ENCODE results near the gene SLC10A2.

The SLC10A2 gene

DNA sequence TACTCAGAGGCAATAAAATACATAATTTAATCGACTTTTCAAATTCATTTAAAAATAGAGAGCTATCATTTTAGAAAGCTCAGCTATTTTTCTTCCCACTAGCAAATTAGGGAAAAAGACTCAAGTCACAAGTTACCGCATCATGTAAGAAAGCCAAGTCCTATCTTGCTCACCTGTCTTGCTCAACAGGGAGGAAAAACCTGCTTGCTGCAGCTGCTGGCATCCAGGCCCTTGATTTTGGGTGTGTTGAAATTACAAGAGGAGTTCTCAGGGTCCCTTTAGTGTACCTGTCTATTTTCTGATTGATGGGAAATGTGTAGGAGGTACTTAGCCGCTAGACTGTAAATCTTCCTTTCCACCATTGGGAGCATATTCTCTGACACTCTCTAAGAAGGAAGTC lies 22.2 kb downstream of the SLC10A2 start:
- no peak for DNase-seq

DNA sequence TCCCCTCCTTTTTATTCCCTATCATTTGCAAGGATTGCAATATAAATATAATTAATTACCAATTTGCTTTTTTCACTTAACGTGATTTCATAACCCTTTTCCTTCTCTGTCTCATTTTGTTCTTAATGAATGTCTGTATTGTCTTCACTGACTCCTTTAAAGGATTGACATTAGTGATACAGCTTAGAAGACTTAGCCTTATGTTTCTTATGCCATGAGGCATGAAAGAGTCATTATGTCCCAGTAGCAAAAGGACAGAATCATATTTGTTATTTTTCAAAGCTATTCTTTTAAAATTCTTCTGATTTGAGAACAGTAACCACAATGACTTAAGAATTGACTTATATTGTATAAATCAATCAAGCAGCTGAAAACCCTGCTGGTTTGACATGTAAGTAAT lies 26.2 kb downstream of the SLC10A2 start:
- no peak for DNase-seq

DNA sequence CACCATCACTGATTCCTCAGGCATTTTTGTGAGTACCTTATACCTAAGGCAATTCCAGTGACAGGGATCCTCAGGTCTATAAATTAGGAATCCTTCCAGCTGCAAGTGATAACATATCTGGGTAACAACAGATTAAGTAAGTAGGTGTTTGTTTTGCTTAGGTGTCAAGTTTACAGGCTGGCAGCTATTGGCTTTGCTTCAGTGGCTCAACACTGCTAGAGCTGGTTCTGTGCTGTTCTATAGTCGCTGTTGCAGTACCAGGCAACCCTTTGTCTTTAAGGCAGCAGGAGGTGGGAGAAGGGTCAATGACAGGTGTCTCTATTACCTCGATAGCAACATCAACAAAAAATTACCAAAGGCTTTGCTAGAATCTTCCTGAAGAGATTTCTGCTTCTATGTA lies 27.0 kb downstream of the SLC10A2 start:
- DNase-seq, result no peak

DNA sequence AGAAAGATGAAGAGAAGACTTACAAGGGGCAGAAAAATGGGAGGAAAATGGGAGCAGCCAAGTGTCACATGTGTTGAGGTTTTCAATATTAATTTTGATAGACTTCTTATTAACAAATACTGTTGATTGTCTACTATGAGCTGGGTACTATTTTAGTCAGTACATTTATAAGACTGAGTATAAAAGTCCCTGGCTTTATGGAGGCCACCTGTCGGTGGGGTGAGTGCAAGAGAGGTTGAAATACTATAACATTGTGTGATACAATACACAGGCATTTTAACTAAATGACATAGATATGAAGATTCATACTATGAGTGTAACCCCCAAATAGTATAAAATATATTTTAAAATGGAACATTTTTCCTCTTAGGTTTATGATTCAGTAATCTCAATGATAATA lies 29.9 kb downstream of the SLC10A2 start:
- DNase-seq, result no peak

DNA sequence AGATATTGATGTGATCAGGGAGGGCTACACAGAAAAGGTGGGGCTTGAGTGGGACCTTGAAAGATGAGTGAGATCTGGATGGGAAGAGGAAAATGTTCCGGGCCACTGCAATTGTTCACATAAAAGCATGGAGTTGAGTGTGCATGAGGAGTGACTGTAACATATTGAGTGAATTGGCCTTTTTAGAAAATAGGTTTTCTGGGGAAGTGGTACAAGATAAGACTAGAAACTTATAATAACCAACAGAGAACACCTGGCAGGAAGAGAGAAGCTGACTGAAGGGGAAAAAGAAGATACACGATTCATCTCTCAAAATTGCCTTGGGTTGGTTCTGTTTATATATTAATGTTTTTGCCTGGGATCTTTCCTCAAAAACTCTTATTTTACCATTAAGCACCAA lies 32.2 kb downstream of the SLC10A2 start:
- no peak for DNase-seq

DNA sequence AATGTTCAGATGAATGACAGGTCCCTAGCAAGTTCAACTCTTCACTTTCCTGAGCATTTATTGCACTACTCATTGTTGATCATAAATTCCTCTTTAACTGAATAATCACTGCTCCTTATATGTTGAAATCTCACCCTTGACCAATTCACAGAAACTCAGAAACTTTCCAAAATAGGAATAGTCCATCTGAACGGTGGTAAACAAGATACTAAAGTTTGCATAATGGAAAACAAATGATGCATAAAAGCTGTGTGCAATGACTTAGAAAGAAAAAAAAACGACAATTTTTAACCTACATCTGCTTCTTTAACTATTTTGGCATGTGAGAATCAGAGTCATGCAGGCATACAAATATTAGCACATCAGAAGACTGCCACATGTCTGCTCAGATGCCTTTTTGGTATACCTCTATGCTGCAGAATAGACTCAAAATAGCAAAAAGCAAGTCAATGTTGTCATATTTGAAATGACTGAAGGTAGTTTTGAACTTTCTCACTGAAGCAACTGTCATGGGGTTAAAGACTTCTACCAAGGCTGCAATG lies 34.8 kb downstream of the SLC10A2 start:
- no peak for DNase-seq

DNA sequence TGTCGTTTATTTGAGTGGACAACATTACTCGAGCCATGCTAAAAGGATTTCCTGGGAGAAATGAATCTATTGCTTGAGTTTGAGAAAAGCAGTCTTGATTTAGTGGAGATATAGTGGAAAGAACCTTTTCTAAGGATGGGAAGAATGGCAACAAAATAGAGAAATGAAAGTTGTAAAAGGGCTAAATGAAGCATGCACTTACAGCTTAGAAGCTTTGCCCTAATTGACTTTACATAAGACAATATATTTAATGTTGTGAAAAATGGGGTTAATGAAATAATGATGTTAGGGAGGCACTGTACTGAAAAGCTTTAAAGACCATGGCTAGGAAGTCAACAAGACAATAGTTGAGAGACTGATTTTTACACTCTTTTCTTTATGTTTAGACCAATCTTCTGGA lies 35.4 kb downstream of the SLC10A2 start:
- DNase-seq, result no peak

DNA sequence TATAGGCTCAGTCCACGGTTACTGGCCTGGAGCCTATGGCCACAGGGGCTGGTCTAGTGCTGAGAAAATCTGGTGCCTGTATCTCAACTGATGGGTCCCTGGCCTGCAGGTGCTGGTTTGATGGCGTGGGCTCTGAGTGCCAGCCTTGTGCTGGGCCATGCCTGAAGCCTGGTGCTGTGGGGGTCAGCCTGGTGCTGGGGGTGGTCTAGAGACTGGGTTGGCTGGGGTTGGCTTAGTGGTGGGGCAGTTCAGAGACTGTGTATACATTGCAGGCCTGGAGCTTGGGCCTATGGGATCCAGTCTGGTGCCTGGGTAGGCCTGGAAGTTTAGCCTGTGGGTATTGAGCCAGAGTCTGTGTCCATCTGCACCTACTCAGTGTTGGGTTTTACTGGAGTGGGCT lies 36.4 kb downstream of the SLC10A2 start:
- no peak for DNase-seq

DNA sequence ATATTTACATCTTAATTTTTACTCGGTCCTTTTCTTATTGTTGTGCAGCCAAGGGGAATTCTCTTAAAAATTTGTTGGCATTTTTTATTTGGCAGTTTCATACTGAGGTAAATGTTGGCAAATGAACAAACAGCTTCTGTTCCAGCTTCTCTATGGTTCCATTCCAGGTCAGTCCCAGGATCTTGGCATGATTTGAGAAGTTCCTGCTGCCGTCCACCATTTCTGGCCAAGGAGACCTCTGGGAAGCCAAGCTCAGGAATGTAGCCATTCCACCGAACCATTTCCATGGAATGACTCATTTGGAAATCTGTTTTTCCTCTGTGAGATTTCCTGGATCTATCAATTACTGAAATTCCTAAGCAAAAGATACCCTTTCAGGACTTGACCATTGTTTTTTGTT lies 43.9 kb downstream of the SLC10A2 start:
- no peak for DNase-seq

DNA sequence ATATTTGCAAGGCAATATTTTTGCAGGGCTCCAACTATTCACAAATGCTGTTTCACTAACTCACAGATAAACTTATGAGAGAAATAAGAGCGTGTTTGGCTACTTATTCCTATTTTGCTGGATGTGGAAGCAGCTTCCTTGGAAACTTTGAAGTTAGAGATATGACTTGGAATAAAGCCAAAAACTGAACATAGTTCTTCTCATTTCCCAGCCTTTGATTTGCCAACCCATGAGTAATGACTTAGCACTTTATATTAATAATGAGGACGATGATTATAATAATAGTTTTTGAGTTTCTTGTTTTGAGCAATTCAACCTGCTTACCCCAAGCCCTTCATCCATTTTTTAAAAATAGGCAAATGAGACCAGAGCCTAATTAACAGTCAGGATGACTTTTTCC lies 47.7 kb downstream of the SLC10A2 start:
- DNase-seq, result no peak

DNA sequence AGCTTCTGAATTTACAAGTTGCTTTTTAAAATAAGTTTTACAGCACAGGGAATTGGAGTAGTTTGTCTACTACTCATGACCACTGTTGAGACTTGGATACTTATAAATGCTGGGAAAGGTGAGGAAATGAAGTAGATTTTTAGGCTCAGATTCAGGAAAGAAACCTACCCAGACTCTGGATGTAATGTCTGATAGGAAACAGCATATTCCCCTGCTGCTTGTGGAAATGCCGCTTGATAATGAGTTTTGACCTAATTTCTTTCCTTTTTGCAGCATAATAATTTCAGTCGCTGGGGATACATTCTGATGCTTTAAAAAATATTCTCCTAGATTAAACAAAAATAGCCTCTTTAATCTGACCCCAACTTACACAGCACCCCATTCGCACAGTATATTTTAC lies 53.6 kb downstream of the SLC10A2 start:
- no peak for DNase-seq

DNA sequence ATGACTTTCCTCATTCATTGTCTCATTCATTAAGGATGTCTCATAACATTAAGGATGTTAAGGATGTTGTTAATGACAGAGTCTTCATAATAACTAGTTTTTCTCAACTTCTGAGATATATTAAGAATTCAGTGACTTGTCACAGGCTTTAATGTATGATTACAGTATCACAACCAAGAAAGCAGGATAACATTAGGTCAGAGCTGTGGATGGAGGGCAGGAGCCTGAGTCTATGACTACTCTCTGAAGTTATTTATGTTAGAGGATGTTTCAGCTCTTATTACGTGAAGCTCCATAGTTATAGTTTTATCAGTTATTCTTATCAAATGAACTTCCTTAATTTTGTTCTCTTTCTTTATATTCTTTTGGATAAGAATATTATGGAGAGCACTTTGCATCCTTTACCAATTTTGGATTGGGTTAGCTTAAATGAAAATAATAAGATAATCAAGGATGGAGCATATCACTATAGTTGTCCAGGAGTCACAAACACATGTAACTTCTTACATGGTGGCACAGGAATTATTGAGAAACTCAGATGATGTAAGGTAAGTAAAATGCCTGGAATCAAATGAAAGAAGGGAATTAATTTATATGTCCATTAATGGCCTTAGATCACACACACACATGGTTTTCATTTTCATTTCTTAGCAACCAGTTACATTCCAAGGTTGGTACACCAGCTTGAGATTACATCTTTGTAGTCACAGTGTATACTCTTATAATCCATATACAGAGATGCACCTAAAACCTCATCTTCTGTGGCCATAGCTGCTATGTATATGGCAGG lies 57.0 kb downstream of the SLC10A2 start:
- DNase-seq, result no peak

DNA sequence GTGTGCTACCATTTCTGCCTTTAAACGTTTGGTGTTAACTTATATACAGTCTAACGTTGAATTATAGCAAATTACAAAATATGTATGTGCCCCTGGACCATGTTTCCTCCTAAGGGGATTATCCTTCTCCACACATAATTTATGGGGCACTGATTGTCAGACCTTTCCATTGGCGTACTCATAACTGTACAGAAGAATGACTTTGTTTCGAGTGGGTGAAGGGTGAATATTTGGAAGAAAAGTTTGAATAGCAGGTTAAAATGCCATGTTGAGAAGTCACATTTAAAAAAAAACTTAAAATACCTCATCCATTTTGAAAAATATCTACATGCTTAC lies 58.8 kb downstream of the SLC10A2 start:
- DNase-seq, result no peak

DNA sequence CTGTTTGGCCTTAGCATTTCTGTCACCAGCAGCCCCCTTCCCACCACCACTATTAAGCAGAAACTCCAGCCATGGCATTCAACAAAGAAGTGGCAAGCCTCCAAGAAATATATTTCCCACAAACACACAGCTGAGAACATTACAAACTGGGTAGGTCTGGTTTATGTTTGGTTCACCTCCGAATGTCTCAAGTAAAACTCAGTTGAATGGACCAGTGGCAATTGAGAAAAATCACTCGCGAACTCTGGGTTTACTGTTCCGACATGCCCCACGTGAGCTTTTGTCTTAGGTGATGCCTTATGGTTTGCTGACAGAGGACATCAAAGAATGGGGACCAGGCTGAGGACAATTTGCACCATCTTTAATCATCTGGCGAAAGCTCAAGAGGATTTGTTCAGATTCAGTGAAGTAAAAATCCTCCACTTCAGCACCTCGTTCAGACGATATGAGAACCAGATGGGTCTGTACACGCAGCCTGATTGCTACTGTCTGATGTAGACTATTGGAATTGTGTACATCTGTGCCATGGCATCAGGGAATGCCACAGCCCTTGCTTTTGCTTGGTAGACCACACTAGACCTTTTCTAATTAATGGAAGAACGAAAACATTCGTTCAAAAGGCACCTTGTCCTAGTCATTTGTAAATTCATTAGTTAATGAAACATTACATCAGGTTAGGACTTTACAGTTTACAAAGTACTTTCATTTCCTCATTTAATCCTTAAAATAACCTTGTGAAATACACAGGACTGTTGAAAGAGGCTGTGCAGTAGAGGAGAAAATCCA lies 59.4 kb downstream of the SLC10A2 start:
- no peak for DNase-seq

DNA sequence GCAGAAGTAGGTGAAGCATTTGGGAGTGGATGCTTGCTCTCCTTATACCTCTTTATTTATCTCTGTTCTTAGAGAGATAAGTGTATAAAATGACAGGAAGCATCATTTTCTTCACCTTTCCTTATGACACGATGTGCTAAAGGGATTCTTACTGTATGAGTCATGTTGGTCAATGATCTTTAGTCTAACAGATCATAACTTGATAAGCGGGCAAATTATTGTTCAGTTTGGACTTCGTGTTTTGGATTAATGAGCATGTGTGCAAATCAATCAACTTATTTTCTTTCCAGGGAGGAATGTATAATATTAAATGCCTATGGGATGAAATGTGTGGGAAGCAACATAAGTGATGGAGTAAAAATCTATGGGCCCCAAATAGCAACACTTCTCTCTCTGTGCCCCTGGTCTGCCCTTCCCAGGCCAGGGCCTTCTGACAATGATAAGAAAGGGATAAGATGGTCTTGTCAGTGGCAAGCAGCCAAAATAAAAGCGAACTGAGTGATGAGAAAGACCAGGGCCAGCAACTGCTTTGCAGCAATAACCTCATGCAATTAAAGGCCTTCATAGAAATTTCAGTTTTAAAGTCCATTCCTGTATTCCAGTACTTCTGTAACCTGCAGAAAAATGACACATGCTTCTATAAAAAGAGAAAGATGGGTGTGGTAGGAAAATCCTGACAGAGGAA lies 61.4 kb downstream of the SLC10A2 start:
- DNase-seq, result no peak

DNA sequence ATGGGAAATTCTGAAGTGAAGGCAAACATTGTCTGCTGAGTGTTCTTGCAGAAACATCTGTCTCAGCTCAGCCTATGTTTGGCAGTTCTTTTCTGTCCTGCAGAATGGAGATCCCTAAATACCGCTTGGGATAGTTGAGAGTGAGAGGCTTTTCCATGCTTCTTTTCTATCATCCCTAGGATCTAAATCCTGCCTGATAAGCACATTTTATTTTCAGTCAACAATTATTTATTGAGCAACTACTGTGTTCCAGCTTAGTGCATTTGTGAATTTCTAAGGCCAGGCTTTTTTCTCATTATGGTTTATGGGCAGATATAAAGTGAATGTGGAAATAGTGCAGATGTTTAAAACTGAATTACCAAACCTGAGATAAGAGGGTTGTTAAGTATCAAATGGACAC lies 62.6 kb downstream of the SLC10A2 start:
- no peak for DNase-seq

DNA sequence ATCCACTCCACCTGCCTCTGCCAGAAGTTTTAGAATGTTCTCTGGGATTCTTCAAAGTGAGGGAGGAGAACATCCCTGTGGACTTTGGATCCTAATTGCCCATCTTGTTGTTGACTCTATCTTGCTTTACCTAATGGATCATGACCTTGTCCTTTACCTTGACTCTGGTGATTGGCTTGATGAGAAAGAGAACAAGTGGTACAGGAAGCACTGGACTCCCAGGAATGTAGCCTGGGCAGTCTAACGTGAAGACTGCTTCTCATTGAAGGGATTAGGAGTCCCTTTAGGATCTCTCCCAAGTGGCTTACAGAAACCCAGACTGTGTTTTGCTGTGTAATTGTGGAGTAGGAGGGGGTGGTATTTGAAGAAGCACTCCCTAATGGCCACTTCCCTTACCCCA lies 63.9 kb downstream of the SLC10A2 start:
- no peak for DNase-seq

DNA sequence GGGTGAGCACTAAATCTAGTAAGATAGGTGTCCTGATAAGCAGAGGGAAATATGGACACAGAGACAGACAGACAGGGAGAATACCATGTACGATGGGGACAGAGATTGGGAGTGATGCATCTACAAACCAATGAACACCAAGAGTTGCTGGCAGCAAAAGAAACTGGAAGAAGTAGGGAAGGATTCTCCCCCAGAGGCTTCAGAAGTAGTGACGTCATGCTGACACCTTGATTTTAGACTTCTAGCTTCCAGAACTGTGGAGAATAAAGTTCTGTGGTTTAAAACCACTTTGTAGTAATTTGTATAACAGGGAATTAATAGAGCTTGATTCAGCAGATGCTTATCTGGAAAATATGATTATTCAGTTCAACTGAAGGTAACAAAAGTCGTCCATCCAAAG lies 66.1 kb downstream of the SLC10A2 start:
- DNase-seq, result no peak

DNA sequence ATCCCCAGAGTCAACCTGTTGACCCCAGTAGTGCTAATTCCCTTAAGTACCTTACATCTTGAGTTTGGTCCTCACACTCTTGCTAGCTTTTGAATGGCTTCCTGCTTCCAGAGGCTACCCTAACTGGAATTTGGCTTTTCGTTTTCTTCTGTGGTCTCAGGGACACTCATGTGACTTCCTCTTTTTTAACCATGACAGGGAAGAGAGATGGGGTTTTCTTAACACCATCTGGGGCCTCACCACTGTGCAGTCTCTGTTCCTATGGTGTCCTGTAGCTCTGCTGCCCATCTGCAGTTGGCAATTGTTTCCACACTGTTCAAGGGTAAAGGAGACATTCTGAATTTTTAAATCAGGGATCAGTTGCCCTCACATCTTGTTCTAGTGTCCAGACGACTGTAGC lies 66.7 kb downstream of the SLC10A2 start:
- no peak for DNase-seq

Measured in activated CD4-positive, CD25-positive, alpha-beta regulatory T cell (primary cell).